ENCODE data around the gene GOLGA2. TPM values are rescaled to one million over a fixed set of nuclear protein-coding genes. Genes with fewer than 3 reads are reported as not detected.
A peak's percentile ranks its signal among the peaks of the same experiment; 100 is the strongest.

Gene GOLGA2
- total and polyA plus RNA-seq, 8 donors, result 37.9 to 105 (median 59.3) TPM

DNA sequence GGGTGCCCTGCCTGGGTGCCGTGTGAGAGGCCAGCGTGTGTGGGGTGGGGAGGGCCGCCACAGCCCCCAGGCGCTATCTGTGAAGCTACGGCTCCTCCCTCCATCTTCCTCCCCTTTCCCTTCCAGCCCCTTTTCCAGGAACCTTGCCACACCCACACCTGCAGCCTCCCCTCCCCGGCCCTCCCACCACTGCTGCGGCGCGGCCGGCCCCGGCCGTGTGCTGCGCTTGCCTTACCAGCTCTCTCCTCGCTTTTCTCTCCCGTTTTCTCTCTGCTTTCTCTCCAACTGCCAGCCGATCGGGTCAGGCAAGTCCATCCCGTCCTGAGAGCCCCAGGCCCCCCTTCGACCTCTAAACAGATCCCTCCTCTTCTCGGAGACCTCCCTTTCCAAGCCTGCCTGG, 21.4 kb downstream of the GOLGA2 start:
- no peaks in the 10 kb centered on the region for H3K9me3 ChIP-seq
- intact Hi-C loops (cut with DNase I), result no loop called here
- peaks cover 0 to 3% (median 0%) of the 10 kb centered on the region in 3 donors for H3K4me1 ChIP-seq
- H3K36me3 ChIP-seq, result peaks cover 0 to 23% (median 19%) of the 10 kb centered on the region in 3 donors
- H3K4me3 ChIP-seq, result no peak overlapping the region
- no peak for TF ChIP-seq CTCF (IDR thresholded peaks at IDR 0.05)
- no peak overlapping the region for H3K27ac ChIP-seq
- no peak for ATAC-seq
- H3K27me3 ChIP-seq, result no peaks in the 10 kb centered on the region
- WGBS, 2 donors, result 82 to 92% methylated on average over 20 of the region's 20 CpGs
- FAIRE-seq, result no peak
- peak in 1 of 6 donors; percentile 34 for DNase-seq

GRCh38 chr9:128253991-128254346, 21.8 kb downstream of the GOLGA2 start:
- no peak overlapping the region for H3K4me3 ChIP-seq
- no peak for ATAC-seq
- no peak overlapping the region for H3K27ac ChIP-seq
- intact Hi-C loops (cut with DNase I), result no loop called here
- 80 to 81% methylated on average over 6 to 7 of the region's 7 CpGs for WGBS, 2 donors
- no peak for FAIRE-seq
- DNase-seq, result peak in 1 of 6 donors; percentile 64
- H3K27me3 ChIP-seq, result no peaks in the 10 kb centered on the region
- no peaks in the 10 kb centered on the region for H3K9me3 ChIP-seq
- peaks cover 0 to 19% (median 15%) of the 10 kb centered on the region in 3 donors for H3K36me3 ChIP-seq
- peaks cover 0 to 3% (median 0%) of the 10 kb centered on the region in 3 donors for H3K4me1 ChIP-seq
- TF ChIP-seq CTCF (IDR thresholded peaks at IDR 0.05), result no peak

- no peak overlapping the region for H3K4me3 ChIP-seq
- H3K27me3 ChIP-seq, result no peaks in the 10 kb centered on the region
- peaks cover 0 to 13% (median 9%) of the 10 kb centered on the region in 3 donors for H3K36me3 ChIP-seq
- no peak overlapping the region for H3K27ac ChIP-seq
- FAIRE-seq (no peak), ATAC-seq (no peak), DNase-seq (peak in 2 of 6 donors; percentile 18 to 63)
- 83 to 87% methylated on average over 29 to 31 of the region's 31 CpGs for WGBS, 2 donors
- H3K4me1 ChIP-seq, result peaks cover 0 to 3% (median 0%) of the 10 kb centered on the region in 3 donors
- intact Hi-C loops (cut with DNase I), result no loop called here
- no peaks in the 10 kb centered on the region for H3K9me3 ChIP-seq
- no peak for TF ChIP-seq CTCF (IDR thresholded peaks at IDR 0.05)
Measured at GRCh38 chr9:128253140-128253990, 22.4 kb downstream of the GOLGA2 start.

- H3K27me3 ChIP-seq, result no peaks in the 10 kb centered on the region
- H3K4me1 ChIP-seq, result peaks cover 0 to 3% (median 0%) of the 10 kb centered on the region in 3 donors
- peaks cover 0 to 9% (median 1%) of the 10 kb centered on the region in 3 donors for H3K36me3 ChIP-seq
- H3K27ac ChIP-seq, result no peak overlapping the region
- H3K9me3 ChIP-seq, result no peaks in the 10 kb centered on the region
- intact Hi-C loops (cut with DNase I), result no loop called here
- TF ChIP-seq CTCF (IDR thresholded peaks at IDR 0.05), result no peak
- 86 to 93% methylated on average over 25 of the region's 25 CpGs for WGBS, 2 donors
- FAIRE-seq, result no peak
- peak in 2 of 6 donors; percentile 20 to 66 for DNase-seq
- no peak overlapping the region for H3K4me3 ChIP-seq
- no peak for ATAC-seq
Measured at GRCh38 chr9:128252317-128253139, 23.3 kb downstream of the GOLGA2 start.

All from pancreas (tissue), 10 donors.